ENCODE data around the gene ADAMTS3. TPM values are rescaled to one million over a fixed set of nuclear protein-coding genes. Genes with fewer than 3 reads are reported as not detected.

The ADAMTS3 gene
- total and polyA plus RNA-seq, 9 of the 15 experiments (the other 6 are each of a cell fraction or from before 2014, with no cell fraction given) = 4.0 to 18.0 (median 12.1) TPM

GRCh38 chr4:72295966-72296557 is 273.0 kb downstream of the ADAMTS3 start (continued):
- TF ChIP-seq CTCF (IDR thresholded peaks at IDR 0.05 in 2 of 3, conservative IDR thresholded peaks at IDR 0.05 in 1 of 3; ENCODE audit: insufficient read depth in 2 of 3, low read depth in 1 of 3, low read length in 3 of 3) = peak; percentile 42 to 69 (median 55); a peak in 5 of 6 replicates
- no peak for TF ChIP-seq ATF7 (IDR thresholded peaks at IDR 0.05)
- TF ChIP-seq TEAD1 (CRISPR knock-in tag; IDR thresholded peaks at IDR 0.05) = peak; percentile 89 to 93
- no peak for TF ChIP-seq ZNF512 (tag; IDR thresholded peaks at IDR 0.05)
- TF ChIP-seq SMARCE1 (IDR thresholded peaks at IDR 0.05) = no peak

- intact Hi-C loops (cut with micrococcal nuclease) (loop anchor here (10.0 kb wide), 1 partner anchor 414 kb away; no protein-coding TSS in a partner anchor), in situ Hi-C loops (cut with MboI) (loop anchor here (25.0 kb wide), 2 partner anchors 528 to 1378 kb away; partner anchors contain the start of gene MOB1B)
- H3K4me1 ChIP-seq (replicated peaks in 1 of 2; ENCODE audit: control insufficient read depth in 2 of 2, insufficient read depth in 2 of 2, low read length in 2 of 2) = no peaks in the 10 kb centered on the region
- TF ChIP-seq SLC30A9 (CRISPR knock-in tag; IDR thresholded peaks at IDR 0.05) (no peak), TGIF2 (CRISPR knock-in tag; IDR thresholded peaks at IDR 0.05) (no peak), PBX2 (CRISPR knock-in tag; IDR thresholded peaks at IDR 0.05; ENCODE audit: low read depth) (no peak), PBX2 (tag; conservative IDR thresholded peaks at IDR 0.05; ENCODE audit: low read depth) (no peak), SRSF9 (IDR thresholded peaks at IDR 0.05; ENCODE audit: borderline replicate concordance, low read depth, low read length) (no peak), NCOA6 (IDR thresholded peaks at IDR 0.05) (no peak)
- 87% methylated on average over 9 of the region's 9 CpGs for WGBS (ENCODE audit: insufficient coverage, low coverage, missing lambda C conversion rate)
- no peak overlapping the region for H3K27ac ChIP-seq (ENCODE audit: extremely low read depth, low read depth, low read length)
- ChIA-PET CTCF (ENCODE audit: low intra/inter-chr PET ratio) (no interaction called here), POLR2A (no interaction called here)
- DNase-seq (ENCODE audit: extremely low read depth in 1 of 4, low spot score in 3 of 4) (no peak), FAIRE-seq (no peak), ATAC-seq (no peak)
- H3K9me3 ChIP-seq (replicated peaks; ENCODE audit: control insufficient read depth, insufficient read depth, low read depth, low read length) = no peaks in the 10 kb centered on the region
- no peak overlapping the region for H3K4me2 ChIP-seq (ENCODE audit: insufficient read depth, low read length)
- no peaks in the 10 kb centered on the region for H3K9me1 ChIP-seq (ENCODE audit: control insufficient read depth, insufficient read depth, low read length)
- no peaks in the 10 kb centered on the region for H4K20me1 ChIP-seq (replicated peaks; ENCODE audit: control insufficient read depth, insufficient read depth, low read length)
- no peak overlapping the region for H2AFZ ChIP-seq (ENCODE audit: low read depth, low read length)
- peaks cover 22% of the 10 kb centered on the region; the same call in 2 of the 3 replicates for H3K36me3 ChIP-seq (ENCODE audit: control insufficient read depth, insufficient read depth, low read length)
- no peaks in the 10 kb centered on the region for H3K79me2 ChIP-seq (ENCODE audit: control insufficient read depth, insufficient read depth, low read length)
- no TSS peak for BruUV-seq (replicated peaks)
- no peaks in the 10 kb centered on the region for H3K27me3 ChIP-seq (ENCODE audit: control insufficient read depth in 2 of 2, insufficient read depth in 2 of 2, low read length in 2 of 2)
- no peak overlapping the region for H3K9ac ChIP-seq (ENCODE audit: insufficient read depth in 1 of 2, low read depth in 2 of 2, low read length in 2 of 2)
- H3K4me3 ChIP-seq = no peak overlapping the region
Measured at GRCh38 chr4:72290737-72291136, 278.3 kb downstream of the ADAMTS3 start.

All from K562 (cell line).